ENCODE data around the gene GJA4. TPM values are rescaled to one million over a fixed set of nuclear protein-coding genes. Genes with fewer than 3 reads are reported as not detected.
A peak's percentile ranks its signal among the peaks of the same experiment; 100 is the strongest.
"Not testable (repeated sequence)": the region's sequence is repeated elsewhere in the genome, so short reads cannot be mapped to it uniquely, and the experiment has no call there.

The GJA4 gene
- total RNA-seq, 1 experiment from 2014 or later = not detected

GRCh38 chr1:34758751-34759150 lies 34.0 kb upstream of the GJA4 start:
- no peaks in the 10 kb centered on the region for H3K27me3 ChIP-seq (replicated peaks)
- no peaks in the 10 kb centered on the region for H3K36me3 ChIP-seq
- no peak overlapping the region for H3K4me3 ChIP-seq
- H3K27ac ChIP-seq = no peak overlapping the region
- no peak for DNase-seq (ENCODE audit: low read depth in 1 of 2, low spot score in 2 of 2)
- no peaks in the 10 kb centered on the region for H3K9me3 ChIP-seq (replicated peaks)
- peaks cover 7% of the 10 kb centered on the region; the same call in 1 of the 2 replicates for H3K4me1 ChIP-seq (replicated peaks)

GRCh38 chr1:34759503-34760357 lies 33.1 kb upstream of the GJA4 start, which contains the start of gene GJB4:
Gene GJB4, plus strand, starts transcription at chr1:34759740. Its CDS starts 1,515 bp downstream, at chr1:34761255.
- no peaks in the 10 kb centered on the region for H3K9me3 ChIP-seq (replicated peaks)
- no peaks in the 10 kb centered on the region for H3K36me3 ChIP-seq
- H3K27ac ChIP-seq = no peak within 1 kb of the TSS
- no peaks in the 10 kb centered on the region for H3K27me3 ChIP-seq (replicated peaks)
- no peak for DNase-seq (ENCODE audit: low read depth in 1 of 2, low spot score in 2 of 2)
- peaks cover 7% of the 10 kb centered on the region; the same call in 1 of the 2 replicates for H3K4me1 ChIP-seq (replicated peaks)
- H3K4me3 ChIP-seq = no peak within 1 kb of the TSS

- H3K27ac ChIP-seq = no peak overlapping the region
- no peaks in the 10 kb centered on the region for H3K27me3 ChIP-seq (replicated peaks)
- H3K36me3 ChIP-seq = no peaks in the 10 kb centered on the region
- no peak overlapping the region for H3K4me3 ChIP-seq
- no peak for DNase-seq (ENCODE audit: low read depth in 1 of 2, low spot score in 2 of 2)
- H3K9me3 ChIP-seq (replicated peaks) = no peaks in the 10 kb centered on the region
- peaks cover 7% of the 10 kb centered on the region; the same call in 1 of the 2 replicates for H3K4me1 ChIP-seq (replicated peaks)
Observed at GRCh38 chr1:34761176-34761761, 31.5 kb upstream of the GJA4 start.

- H3K4me3 ChIP-seq = no peak overlapping the region
- DNase-seq (ENCODE audit: low read depth in 1 of 2, low spot score in 2 of 2) = no peak
- H3K36me3 ChIP-seq = no peaks in the 10 kb centered on the region
- H3K9me3 ChIP-seq (replicated peaks) = no peaks in the 10 kb centered on the region
- no peaks in the 10 kb centered on the region for H3K27me3 ChIP-seq (replicated peaks)
- H3K4me1 ChIP-seq (replicated peaks) = peaks cover 7% of the 10 kb centered on the region; the same call in 1 of the 2 replicates
- no peak overlapping the region for H3K27ac ChIP-seq
Observed at GRCh38 chr1:34761776-34762307, 31.0 kb upstream of the GJA4 start.

GRCh38 chr1:34762474-34763141 lies 30.2 kb upstream of the GJA4 start:
- peaks cover 7% of the 10 kb centered on the region; the same call in 1 of the 2 replicates for H3K4me1 ChIP-seq (replicated peaks)
- H3K4me3 ChIP-seq = no peak overlapping the region
- no peaks in the 10 kb centered on the region for H3K27me3 ChIP-seq (replicated peaks)
- H3K27ac ChIP-seq = no peak overlapping the region
- no peak for DNase-seq (ENCODE audit: low read depth in 1 of 2, low spot score in 2 of 2)
- no peaks in the 10 kb centered on the region for H3K9me3 ChIP-seq (replicated peaks)
- H3K36me3 ChIP-seq = no peaks in the 10 kb centered on the region

GRCh38 chr1:34763142-34763781 lies 29.5 kb upstream of the GJA4 start:
- Histone ChIP-seq H3K9me3 (replicated peaks) (no peaks in the 10 kb centered on the region), H3K27ac (no peak overlapping the region), H3K36me3 (no peaks in the 10 kb centered on the region), H3K4me1 (replicated peaks) (peaks cover 7% of the 10 kb centered on the region; the same call in 1 of the 2 replicates), H3K27me3 (replicated peaks) (no peaks in the 10 kb centered on the region), H3K4me3 (no peak overlapping the region)
- peak in 1 of 2 experiments; percentile 13 for DNase-seq (ENCODE audit: low read depth in 1 of 2, low spot score in 2 of 2)

GRCh38 chr1:34768856-34769255 lies 23.9 kb upstream of the GJA4 start:
- DNase-seq (ENCODE audit: low read depth in 1 of 2, low spot score in 2 of 2) = no peak
- H3K4me1 ChIP-seq (replicated peaks) = no peaks in the 10 kb centered on the region; the same call in 1 of the 2 replicates
- no peaks in the 10 kb centered on the region for H3K9me3 ChIP-seq (replicated peaks)
- H3K27ac ChIP-seq = no peak overlapping the region
- H3K36me3 ChIP-seq = no peaks in the 10 kb centered on the region
- 0 out of 2 replicates have a peak, but pooled peaks cover 6% of the 10 kb centered on the region for H3K27me3 ChIP-seq (replicated peaks)
- H3K4me3 ChIP-seq = no peak overlapping the region

GRCh38 chr1:34770891-34771504 lies 21.8 kb upstream of the GJA4 start:
- H3K36me3 ChIP-seq = no peaks in the 10 kb centered on the region
- DNase-seq (ENCODE audit: low read depth in 1 of 2, low spot score in 2 of 2) = no peak
- H3K4me1 ChIP-seq (replicated peaks) = no peaks in the 10 kb centered on the region
- H3K27me3 ChIP-seq (replicated peaks) = peaks cover 9% of the 10 kb centered on the region; the same call in 1 of the 2 replicates
- H3K27ac ChIP-seq = no peak overlapping the region
- no peak overlapping the region for H3K4me3 ChIP-seq
- H3K9me3 ChIP-seq (replicated peaks) = no peaks in the 10 kb centered on the region

GRCh38 chr1:34771573-34772371 lies 21.0 kb upstream of the GJA4 start:
- no peak for DNase-seq (ENCODE audit: low read depth in 1 of 2, low spot score in 2 of 2)
- Histone ChIP-seq H3K27me3 (replicated peaks) (peaks cover 14% of the 10 kb centered on the region; the same call in 1 of the 2 replicates), H3K27ac (no peak overlapping the region), H3K4me1 (replicated peaks) (no peaks in the 10 kb centered on the region), H3K9me3 (replicated peaks) (no peaks in the 10 kb centered on the region), H3K4me3 (no peak overlapping the region), H3K36me3 (no peaks in the 10 kb centered on the region)

- not testable (repeated sequence) for H3K4me1 ChIP-seq (replicated peaks); H3K36me3 ChIP-seq; H3K9me3 ChIP-seq (replicated peaks); H3K27ac ChIP-seq; H3K4me3 ChIP-seq; DNase-seq (ENCODE audit: low read depth in 1 of 2, low spot score in 2 of 2)
- peaks cover 14% of the 10 kb centered on the region for H3K27me3 ChIP-seq (replicated peaks)
Observed at GRCh38 chr1:34773114-34773513, 19.7 kb upstream of the GJA4 start.

GRCh38 chr1:34774957-34775356 lies 17.8 kb upstream of the GJA4 start:
- Histone ChIP-seq H3K9me3 (replicated peaks) (no peaks in the 10 kb centered on the region), H3K27ac (no peak overlapping the region), H3K36me3 (no peaks in the 10 kb centered on the region), H3K4me1 (replicated peaks) (no peaks in the 10 kb centered on the region), H3K4me3 (no peak overlapping the region), H3K27me3 (replicated peaks) (peaks cover 25% of the 10 kb centered on the region)
- DNase-seq (ENCODE audit: low read depth in 1 of 2, low spot score in 2 of 2) = no peak

- Histone ChIP-seq H3K27ac (no peak overlapping the region), H3K27me3 (replicated peaks) (peaks cover 43% of the 10 kb centered on the region), H3K36me3 (no peaks in the 10 kb centered on the region), H3K4me1 (replicated peaks) (0 out of 2 replicates have a peak, but pooled peaks cover 5% of the 10 kb centered on the region), H3K4me3 (no peak overlapping the region), H3K9me3 (replicated peaks) (no peaks in the 10 kb centered on the region)
- no peak for DNase-seq (ENCODE audit: low read depth in 1 of 2, low spot score in 2 of 2)
Observed at GRCh38 chr1:34776911-34777310, 15.9 kb upstream of the GJA4 start.

Data from SJSA1 (cell line).